Measurements from ENCODE around the gene OR2L8. TPM values are rescaled to one million over a fixed set of nuclear protein-coding genes. Genes with fewer than 3 reads are reported as not detected.

OR2L8 gene
- total and polyA plus RNA-seq, 2 experiments from 2014 or later: not detected

DNA sequence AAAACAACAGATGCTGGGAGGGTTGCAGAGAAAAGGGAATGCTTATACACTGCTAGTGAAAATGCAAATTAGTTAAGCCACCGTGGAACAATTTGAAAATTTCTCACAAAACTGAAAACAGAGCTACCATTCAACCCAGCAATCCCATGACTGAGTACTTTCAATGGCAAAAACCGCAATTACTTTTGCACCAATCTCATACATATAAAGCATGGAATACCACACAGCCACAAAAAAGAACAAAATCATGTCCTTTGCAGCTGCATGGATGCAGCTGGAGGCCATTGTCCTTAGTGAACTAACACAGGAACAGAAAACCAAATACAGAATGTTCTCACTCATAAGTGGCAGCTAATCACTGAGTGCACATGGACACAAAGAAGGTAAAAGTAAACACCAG, 34.9 kb upstream of the OR2L8 start:
- H3K36me3 ChIP-seq (ENCODE audit: insufficient read depth): no peaks in the 10 kb centered on the region
- ATAC-seq (no peak), DNase-seq (ENCODE audit: low spot score) (no peak)
- no peaks in the 10 kb centered on the region for H3K27me3 ChIP-seq (ENCODE audit: insufficient read depth)
- no peaks in the 10 kb centered on the region for H3F3A ChIP-seq (replicated peaks; ENCODE audit: low read depth)
- TF ChIP-seq ETS1 (IDR thresholded peaks at IDR 0.05) (no peak), STAT1 (IDR thresholded peaks at IDR 0.05; ENCODE audit: unreplicated experiment) (no peak), ZNF462 (CRISPR knock-in tag; IDR thresholded peaks at IDR 0.05) (no peak)
- Mint-ChIP-seq H3K36me3 (ENCODE audit: low read depth) (peaks cover 4% of the 10 kb centered on the region; the same call in 2 of the 3 replicates), H3K27me3 (ENCODE audit: insufficient read depth, low read depth, poor library complexity) (no peaks in the 10 kb centered on the region), H3K4me3 (no peak overlapping the region), H3K4me1 (peaks cover 2% of the 10 kb centered on the region; the same call in 1 of the 3 replicates), H3K27ac (no peak overlapping the region), H3K9me3 (peaks cover 76% of the 10 kb centered on the region)
- no peaks in the 10 kb centered on the region for H3K79me2 ChIP-seq (replicated peaks; ENCODE audit: insufficient read depth)
- H3K4me2 ChIP-seq: no peak overlapping the region
- H2AFZ ChIP-seq: no peak overlapping the region
- H3K9me2 ChIP-seq (ENCODE audit: insufficient read depth): no peaks in the 10 kb centered on the region
- H4K20me1 ChIP-seq (replicated peaks; ENCODE audit: insufficient read depth): no peaks in the 10 kb centered on the region
- H3K27ac ChIP-seq (ENCODE audit: low read depth): no peak overlapping the region
- H3K4me3 ChIP-seq: no peak overlapping the region
- H3K4me1 ChIP-seq (ENCODE audit: insufficient read depth): no peaks in the 10 kb centered on the region

- Histone ChIP-seq H3K4me1 (ENCODE audit: insufficient read depth) (no peaks in the 10 kb centered on the region), H3K36me3 (ENCODE audit: insufficient read depth) (no peaks in the 10 kb centered on the region), H4K20me1 (replicated peaks; ENCODE audit: insufficient read depth) (no peaks in the 10 kb centered on the region), H3F3A (replicated peaks; ENCODE audit: low read depth) (no peaks in the 10 kb centered on the region), H3K4me3 (no peak overlapping the region), H3K4me2 (no peak overlapping the region), H3K27ac (ENCODE audit: low read depth) (no peak overlapping the region), H2AFZ (peak overlapping the region; percentile 15; the same call in 1 of the 2 replicates), H3K9me2 (ENCODE audit: insufficient read depth) (no peaks in the 10 kb centered on the region), H3K79me2 (replicated peaks; ENCODE audit: insufficient read depth) (no peaks in the 10 kb centered on the region), H3K27me3 (ENCODE audit: insufficient read depth) (no peaks in the 10 kb centered on the region)
- H3K9me3 Mint-ChIP-seq: peaks cover 76% of the 10 kb centered on the region
- ATAC-seq: no peak
- no peaks in the 10 kb centered on the region; the same call in 2 of the 3 replicates for H3K36me3 Mint-ChIP-seq (ENCODE audit: low read depth)
- DNase-seq (ENCODE audit: low spot score): no peak
- no peak overlapping the region for H3K4me3 Mint-ChIP-seq
- no peaks in the 10 kb centered on the region for H3K27me3 Mint-ChIP-seq (ENCODE audit: insufficient read depth, low read depth, poor library complexity)
- no peaks in the 10 kb centered on the region for H3K4me1 Mint-ChIP-seq
- no peak overlapping the region for H3K27ac Mint-ChIP-seq
- TF ChIP-seq REST (IDR thresholded peaks at IDR 0.05; ENCODE audit: unreplicated experiment) (no peak), ZNF114 (CRISPR knock-in tag; IDR thresholded peaks at IDR 0.05) (no peak), CREB1 (CRISPR knock-in tag; IDR thresholded peaks at IDR 0.05; ENCODE audit: low read depth) (no peak), EZH2phosphoT487 (IDR thresholded peaks at IDR 0.05; ENCODE audit: unreplicated experiment) (no peak), JUNB (IDR thresholded peaks at IDR 0.05; ENCODE audit: unreplicated experiment) (no peak), ETS1 (IDR thresholded peaks at IDR 0.05) (no peak), ZNF331 (CRISPR knock-in tag; IDR thresholded peaks at IDR 0.05; ENCODE audit: low read depth) (no peak)
Measured at GRCh38 chr1:247914941-247915662, 33.6 kb upstream of the OR2L8 start.
